Measurements from ENCODE around the gene RELA.

The RELA gene

GRCh38 chr11:65611028-65611757, 51.5 kb downstream of the RELA start:
- H3K4me3 ChIP-seq (replicated peaks; ENCODE audit: low read depth, low read length), result peak overlapping the region; percentile 91
- no peak for TF ChIP-seq CTCF (IDR thresholded peaks at IDR 0.05; ENCODE audit: low read length, missing control alignments)

GRCh38 chr11:65610404-65610803, 52.3 kb downstream of the RELA start:
- H3K4me3 ChIP-seq (replicated peaks; ENCODE audit: low read depth, low read length), result peak overlapping the region; percentile 91
- TF ChIP-seq CTCF (IDR thresholded peaks at IDR 0.05; ENCODE audit: low read length, missing control alignments), result no peak
- no peak for DNase-seq (ENCODE audit: low read depth)

More at GRCh38 chr11:65611028-65611757, 51.5 kb downstream of the RELA start:
- peak; percentile 53 for DNase-seq (ENCODE audit: low read depth)

GRCh38 chr11:65609665-65610064, 53.1 kb downstream of the RELA start:
- H3K4me3 ChIP-seq (replicated peaks; ENCODE audit: low read depth, low read length), result no peak overlapping the region
- TF ChIP-seq CTCF (IDR thresholded peaks at IDR 0.05; ENCODE audit: low read length, missing control alignments), result no peak
- no peak for DNase-seq (ENCODE audit: low read depth)

- peak; percentile 37 for DNase-seq (ENCODE audit: low read depth)
- TF ChIP-seq CTCF (IDR thresholded peaks at IDR 0.05; ENCODE audit: low read length, missing control alignments), result no peak
- H3K4me3 ChIP-seq (replicated peaks; ENCODE audit: low read depth, low read length), result no peak overlapping the region
These were observed 53.5 kb downstream of the RELA start for GRCh38 chr11:65609229-65609628.

DNA sequence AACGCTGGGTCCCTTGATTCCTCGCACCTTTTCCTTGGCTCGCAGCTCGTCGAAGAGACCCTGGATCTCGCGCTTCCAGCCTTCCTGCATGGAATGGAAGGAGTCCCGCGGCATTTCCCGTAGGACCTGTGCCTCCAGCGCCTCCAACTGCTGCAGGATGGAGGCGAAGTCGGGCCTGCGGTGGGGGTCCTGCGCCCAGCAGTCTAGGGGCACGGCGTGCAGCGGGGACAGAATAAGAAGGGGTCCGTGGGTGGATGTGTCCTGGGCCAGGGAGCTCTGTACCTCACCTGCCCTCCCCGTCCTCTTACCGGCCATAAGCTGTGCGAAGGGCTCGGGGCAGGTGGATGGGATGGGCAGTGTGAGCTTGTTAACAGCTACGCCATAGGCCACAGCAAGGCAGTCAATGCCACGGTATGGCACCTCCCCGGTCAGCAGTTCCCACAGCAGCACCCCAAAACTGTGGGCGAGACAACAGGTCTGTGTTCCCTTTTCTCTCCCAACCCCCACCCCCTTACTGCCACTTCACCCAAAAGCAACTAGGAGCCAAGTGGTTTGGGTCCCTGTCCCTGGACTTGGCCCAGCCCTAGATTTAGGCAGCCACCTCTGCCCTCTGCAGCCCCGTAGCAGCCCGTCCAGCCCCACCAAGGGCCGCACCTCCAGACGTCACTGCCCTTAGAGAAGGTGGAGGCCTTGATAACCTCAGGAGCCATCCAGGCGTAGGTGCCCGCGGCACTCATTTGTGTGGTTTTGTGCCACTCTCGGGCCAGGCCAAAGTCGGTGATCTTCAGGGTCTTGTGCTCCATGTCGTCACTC, 54.9 kb downstream of the RELA start:
- H3K4me3 ChIP-seq (replicated peaks; ENCODE audit: low read depth, low read length), result no peak overlapping the region
- DNase-seq (ENCODE audit: low read depth), result no peak
- no peak for TF ChIP-seq CTCF (IDR thresholded peaks at IDR 0.05; ENCODE audit: low read length, missing control alignments)

DNA sequence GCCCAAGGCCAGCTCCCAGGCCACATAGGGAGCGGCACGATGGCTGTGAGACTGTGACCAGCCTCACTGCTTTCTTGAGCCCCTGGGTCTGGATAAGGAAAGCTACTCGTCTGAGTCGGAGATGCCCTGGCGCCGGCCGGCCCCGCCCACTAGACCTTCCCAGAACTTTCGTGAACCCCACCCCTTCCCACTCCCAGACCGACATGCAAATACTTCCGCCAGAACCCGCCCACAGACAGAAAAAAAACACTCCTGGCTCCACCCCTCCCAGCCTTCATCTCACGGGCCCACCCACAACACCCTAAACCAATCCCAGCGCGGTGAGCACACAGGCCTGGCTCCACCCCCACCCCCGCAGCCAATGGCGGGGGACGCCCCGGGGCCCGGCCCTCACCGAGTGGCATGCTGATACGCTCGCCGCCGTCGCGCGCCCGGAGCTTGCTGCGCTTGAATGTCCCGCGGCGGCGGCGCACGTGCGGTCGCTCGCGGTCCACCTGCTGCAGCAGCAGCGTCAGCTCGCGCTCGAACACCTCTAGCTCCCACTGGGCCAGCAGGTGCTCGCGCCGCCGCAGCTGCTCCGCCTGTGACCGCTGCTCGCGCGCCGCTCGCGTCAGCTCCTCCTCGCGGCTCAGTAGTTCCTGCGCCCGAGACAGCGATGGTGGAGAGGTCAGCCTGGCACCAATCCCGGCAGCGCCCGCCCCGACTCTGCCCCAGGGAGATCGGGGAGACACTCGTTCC, 55.7 kb downstream of the RELA start:
- H3K4me3 ChIP-seq (replicated peaks; ENCODE audit: low read depth, low read length), result no peak overlapping the region
- no peak for TF ChIP-seq CTCF (IDR thresholded peaks at IDR 0.05; ENCODE audit: low read length, missing control alignments)
- DNase-seq (ENCODE audit: low read depth), result peak; percentile 96

Measured in fibroblast of pulmonary artery (primary cell).